ENCODE measurements around the gene SPOCK2. TPM values are rescaled to one million over a fixed set of nuclear protein-coding genes. Genes with fewer than 3 reads are reported as not detected.

Gene SPOCK2
- total and polyA plus RNA-seq, 2 of the 13 experiments (the other 11 are each of a cell fraction or from before 2014, with no cell fraction given): 8.6 to 30.6 TPM

DNA sequence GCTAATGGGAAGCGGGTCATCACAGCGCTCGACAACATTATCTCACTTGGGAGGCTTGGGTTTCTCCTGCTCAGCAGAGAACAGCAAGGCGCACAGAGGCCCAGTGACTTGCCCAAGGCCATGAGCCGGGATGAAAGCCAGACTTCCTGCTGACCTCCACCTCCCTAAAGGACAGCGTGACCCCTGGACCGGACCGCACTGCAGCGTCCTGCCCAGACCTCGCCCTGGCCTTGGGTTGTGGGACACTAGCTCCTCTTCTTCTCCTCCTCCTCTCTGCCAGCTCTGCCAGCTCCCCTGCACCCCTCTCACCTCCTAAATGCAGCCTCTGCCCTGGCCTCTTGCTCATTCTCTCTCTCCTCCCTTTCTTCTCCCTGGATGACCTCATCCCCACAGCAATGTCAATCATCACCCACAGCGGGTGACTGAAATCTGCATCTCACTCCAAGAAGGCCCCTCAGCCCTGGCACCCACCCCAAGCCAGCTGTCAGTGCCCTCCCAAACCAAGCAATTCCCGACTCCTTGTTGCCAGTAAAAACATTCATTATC lies 19.4 kb downstream of the SPOCK2 start (continued):
- no peak for TF ChIP-seq KLF13 (CRISPR knock-in tag; IDR thresholded peaks at IDR 0.05)
- TF ChIP-seq ZKSCAN5 (CRISPR knock-in tag; IDR thresholded peaks at IDR 0.05): peak; percentile 92
- peak; percentile 79; the same call in 1 of the 2 replicates for TF ChIP-seq PPARG (CRISPR knock-in tag; conservative IDR thresholded peaks at IDR 0.05)
- TF ChIP-seq CC2D1A (CRISPR knock-in tag; IDR thresholded peaks at IDR 0.05): no peak
- peak; percentile 48; the same call in 1 of the 2 replicates for TF ChIP-seq ZFY (CRISPR knock-in tag; IDR thresholded peaks at IDR 0.05)
- peak; percentile 53; the same call in 1 of the 2 replicates for TF ChIP-seq SMAD1 (CRISPR knock-in tag; IDR thresholded peaks at IDR 0.05; ENCODE audit: borderline replicate concordance, low read depth)
- no peak for TF ChIP-seq SSRP1 (CRISPR knock-in tag; IDR thresholded peaks at IDR 0.05)
- 0 out of 2 replicates have a peak, but pooled peaks have one; percentile 59 for TF ChIP-seq TSC22D2 (CRISPR knock-in tag; IDR thresholded peaks at IDR 0.05; ENCODE audit: borderline replicate concordance)
- 0 out of 2 replicates have a peak, but pooled peaks have one; percentile 32 for TF ChIP-seq AHR (CRISPR knock-in tag; IDR thresholded peaks at IDR 0.05)
- peak; percentile 41; the same call in 1 of the 2 replicates for TF ChIP-seq TARDBP (CRISPR knock-in tag; IDR thresholded peaks at IDR 0.05)
- TF ChIP-seq PBX2 (CRISPR knock-in tag; IDR thresholded peaks at IDR 0.05): peak; percentile 78
- TF ChIP-seq TEAD3 (CRISPR knock-in tag; optimal IDR thresholded peaks at IDR 0.05; ENCODE audit: borderline replicate concordance): peak; percentile 63
- TF ChIP-seq PAF1 (CRISPR knock-in tag; IDR thresholded peaks at IDR 0.05): no peak
- TF ChIP-seq JUNB (CRISPR knock-in tag; IDR thresholded peaks at IDR 0.05; ENCODE audit: borderline replicate concordance): 0 out of 2 replicates have a peak, but pooled peaks have one; percentile 38
- TF ChIP-seq SAP130 (CRISPR knock-in tag; IDR thresholded peaks at IDR 0.05; ENCODE audit: low read depth): peak; percentile 65; the same call in 1 of the 2 replicates
- TF ChIP-seq, protein P1, sequence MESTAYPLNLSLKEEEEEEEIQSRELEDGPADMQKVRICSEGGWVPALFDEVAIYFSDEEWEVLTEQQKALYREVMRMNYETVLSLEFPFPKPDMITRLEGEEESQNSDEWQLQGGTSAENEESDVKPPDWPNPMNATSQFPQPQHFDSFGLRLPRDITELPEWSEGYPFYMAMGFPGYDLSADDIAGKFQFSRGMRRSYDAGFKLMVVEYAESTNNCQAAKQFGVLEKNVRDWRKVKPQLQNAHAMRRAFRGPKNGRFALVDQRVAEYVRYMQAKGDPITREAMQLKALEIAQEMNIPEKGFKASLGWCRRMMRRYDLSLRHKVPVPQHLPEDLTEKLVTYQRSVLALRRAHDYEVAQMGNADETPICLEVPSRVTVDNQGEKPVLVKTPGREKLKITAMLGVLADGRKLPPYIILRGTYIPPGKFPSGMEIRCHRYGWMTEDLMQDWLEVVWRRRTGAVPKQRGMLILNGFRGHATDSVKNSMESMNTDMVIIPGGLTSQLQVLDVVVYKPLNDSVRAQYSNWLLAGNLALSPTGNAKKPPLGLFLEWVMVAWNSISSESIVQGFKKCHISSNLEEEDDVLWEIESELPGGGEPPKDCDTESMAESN (CRISPR knock-in tag; conservative IDR thresholded peaks at IDR 0.05): 0 out of 2 replicates have a peak, but pooled peaks have one; percentile 14
- TF ChIP-seq NR2F2 (IDR thresholded peaks at IDR 0.05; ENCODE audit: borderline replicate concordance, low read depth): peak; percentile 74; the same call in 1 of the 2 replicates
- TF ChIP-seq, protein P2, sequence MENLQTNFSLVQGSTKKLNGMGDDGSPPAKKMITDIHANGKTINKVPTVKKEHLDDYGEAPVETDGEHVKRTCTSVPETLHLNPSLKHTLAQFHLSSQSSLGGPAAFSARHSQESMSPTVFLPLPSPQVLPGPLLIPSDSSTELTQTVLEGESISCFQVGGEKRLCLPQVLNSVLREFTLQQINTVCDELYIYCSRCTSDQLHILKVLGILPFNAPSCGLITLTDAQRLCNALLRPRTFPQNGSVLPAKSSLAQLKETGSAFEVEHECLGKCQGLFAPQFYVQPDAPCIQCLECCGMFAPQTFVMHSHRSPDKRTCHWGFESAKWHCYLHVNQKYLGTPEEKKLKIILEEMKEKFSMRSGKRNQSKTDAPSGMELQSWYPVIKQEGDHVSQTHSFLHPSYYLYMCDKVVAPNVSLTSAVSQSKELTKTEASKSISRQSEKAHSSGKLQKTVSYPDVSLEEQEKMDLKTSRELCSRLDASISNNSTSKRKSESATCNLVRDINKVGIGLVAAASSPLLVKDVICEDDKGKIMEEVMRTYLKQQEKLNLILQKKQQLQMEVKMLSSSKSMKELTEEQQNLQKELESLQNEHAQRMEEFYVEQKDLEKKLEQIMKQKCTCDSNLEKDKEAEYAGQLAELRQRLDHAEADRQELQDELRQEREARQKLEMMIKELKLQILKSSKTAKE (CRISPR knock-in tag; IDR thresholded peaks at IDR 0.05; ENCODE audit: borderline replicate concordance): peak; percentile 89
- no peak for TF ChIP-seq NCOR1 (IDR thresholded peaks at IDR 0.05; ENCODE audit: borderline replicate concordance, low read length)
- peak; percentile 61; the same call in 1 of the 2 replicates for TF ChIP-seq ERF (CRISPR knock-in tag; IDR thresholded peaks at IDR 0.05)
- TF ChIP-seq, protein P3, sequence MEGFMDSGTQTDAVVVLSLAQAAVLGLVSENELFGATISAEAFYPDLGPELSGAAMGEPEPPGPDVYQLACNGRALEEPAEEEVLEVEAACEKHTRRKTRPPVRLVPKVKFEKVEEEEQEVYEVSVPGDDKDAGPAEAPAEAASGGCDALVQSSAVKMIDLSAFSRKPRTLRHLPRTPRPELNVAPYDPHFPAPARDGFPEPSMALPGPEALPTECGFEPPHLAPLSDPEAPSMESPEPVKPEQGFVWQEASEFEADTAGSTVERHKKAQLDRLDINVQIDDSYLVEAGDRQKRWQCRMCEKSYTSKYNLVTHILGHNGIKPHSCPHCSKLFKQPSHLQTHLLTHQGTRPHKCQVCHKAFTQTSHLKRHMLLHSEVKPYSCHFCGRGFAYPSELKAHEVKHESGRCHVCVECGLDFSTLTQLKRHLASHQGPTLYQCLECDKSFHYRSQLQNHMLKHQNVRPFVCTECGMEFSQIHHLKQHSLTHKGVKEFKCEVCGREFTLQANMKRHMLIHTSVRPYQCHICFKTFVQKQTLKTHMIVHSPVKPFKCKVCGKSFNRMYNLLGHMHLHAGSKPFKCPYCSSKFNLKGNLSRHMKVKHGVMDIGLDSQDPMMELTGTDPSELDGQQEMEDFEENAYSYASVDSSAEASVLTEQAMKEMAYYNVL (CRISPR knock-in tag; IDR thresholded peaks at IDR 0.05; ENCODE audit: borderline replicate concordance): peak; percentile 78; the same call in 1 of the 2 replicates

Data from HepG2 (cell line).